Fibroblast of skin of left biceps (primary cell): ENCODE data around the gene NFS1.

Experiments used
- DNase-seq, 2 experiments: peaks; one replicate each; pipeline ENCODE4 v3.0.0-alpha.2; 2013; ENCODE audit warnings: low read depth in 2 of 2

Gene NFS1

GRCh38 chr20:35643045-35643444, 56.1 kb downstream of the NFS1 start:
- DNase-seq: no peak

DNA sequence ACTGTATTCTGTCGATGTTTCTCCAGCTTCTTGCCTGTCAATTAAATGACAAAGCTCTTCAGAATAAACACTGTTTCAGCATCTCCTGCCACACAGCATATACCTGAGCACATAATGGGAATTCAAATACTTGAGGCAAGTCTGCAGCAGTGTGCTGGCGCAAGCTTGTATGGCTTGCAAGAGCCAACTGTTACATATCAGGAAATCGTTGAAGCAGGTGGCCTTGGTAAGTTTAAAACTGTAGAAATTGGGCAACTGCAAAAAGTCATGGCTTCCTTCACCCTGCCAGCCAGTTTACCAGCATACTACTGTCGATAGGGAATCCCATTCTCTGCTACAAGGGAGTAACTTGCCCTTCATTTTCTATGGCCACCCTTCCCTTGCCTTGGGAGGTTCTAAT, 57.4 kb downstream of the NFS1 start:
- DNase-seq: no peak

DNA sequence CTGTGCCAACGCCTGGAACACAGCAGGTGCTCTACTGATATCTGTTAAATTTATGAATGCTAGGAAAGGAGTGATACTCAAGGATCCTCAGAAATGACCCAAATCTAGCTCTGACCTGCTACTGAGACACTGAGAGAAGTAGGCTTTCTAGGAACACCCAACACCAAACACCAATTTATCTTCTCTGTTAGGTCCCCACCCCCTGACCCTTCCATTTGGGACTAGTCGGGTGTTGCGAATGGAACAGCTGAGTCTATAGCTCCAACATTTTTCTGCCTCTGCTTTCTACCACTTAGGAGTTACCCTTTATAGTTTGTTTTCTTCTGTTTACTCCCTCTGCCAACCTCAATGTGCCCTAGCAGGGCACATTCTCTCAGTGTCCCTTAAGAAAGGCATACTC, 58.4 kb downstream of the NFS1 start:
- no peak for DNase-seq

DNA sequence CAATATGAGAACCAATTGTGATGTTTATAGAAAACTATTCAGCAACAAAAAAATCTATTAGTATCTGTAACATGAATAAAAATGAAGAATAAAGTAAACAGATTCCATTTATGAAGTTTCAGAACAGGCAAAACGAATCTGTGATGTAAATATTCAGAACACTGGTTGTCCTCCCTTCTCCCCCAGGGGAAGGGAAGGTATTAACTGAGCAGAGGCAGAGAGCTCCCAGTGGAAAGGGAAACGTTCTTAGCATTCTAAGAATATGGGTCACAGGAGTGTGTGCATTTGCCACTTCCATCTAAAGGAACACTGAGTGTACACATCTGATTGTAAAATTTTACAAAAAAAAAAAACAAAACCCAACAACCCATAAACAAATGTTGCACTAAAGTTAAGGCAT, 60.4 kb downstream of the NFS1 start:
- DNase-seq: no peak

DNA sequence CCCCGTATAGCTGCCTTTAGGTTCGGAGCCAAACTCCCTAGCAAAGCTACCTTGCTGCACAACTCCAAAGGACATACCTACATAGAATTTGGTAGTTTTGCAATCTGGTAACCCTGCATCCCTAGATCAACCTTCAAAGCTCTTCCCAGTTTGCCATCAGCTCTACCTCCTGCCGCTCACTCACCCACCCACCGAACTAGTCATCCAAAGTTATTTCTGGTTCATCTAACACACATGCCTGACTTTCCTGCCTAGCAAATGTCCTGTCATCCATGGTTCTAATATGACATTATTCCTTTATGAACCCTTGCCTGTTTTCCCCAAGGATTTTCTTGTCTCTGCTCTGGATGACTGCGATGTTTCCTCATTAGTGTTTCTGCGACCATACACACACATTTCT, 61.9 kb downstream of the NFS1 start:
- DNase-seq: no peak

DNA sequence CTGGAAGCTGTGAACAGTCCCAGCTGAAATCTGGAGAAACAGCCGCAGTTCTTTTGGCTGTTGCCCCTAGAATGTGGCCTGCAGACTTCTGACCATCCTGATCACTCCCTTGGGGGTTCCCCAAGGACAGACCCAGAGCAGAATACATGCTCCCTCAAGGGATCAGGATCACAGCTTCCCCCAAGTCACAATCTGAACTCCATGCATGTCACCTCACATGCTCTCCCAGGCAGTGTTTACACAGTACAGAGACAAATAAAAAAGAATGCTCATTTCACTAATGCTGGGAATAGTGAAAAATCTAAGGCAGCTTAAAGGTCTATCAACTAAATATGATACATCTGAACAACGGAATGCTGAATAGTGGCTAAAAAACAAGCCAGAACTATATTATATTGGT, 63.1 kb downstream of the NFS1 start:
- DNase-seq: no peak

DNA sequence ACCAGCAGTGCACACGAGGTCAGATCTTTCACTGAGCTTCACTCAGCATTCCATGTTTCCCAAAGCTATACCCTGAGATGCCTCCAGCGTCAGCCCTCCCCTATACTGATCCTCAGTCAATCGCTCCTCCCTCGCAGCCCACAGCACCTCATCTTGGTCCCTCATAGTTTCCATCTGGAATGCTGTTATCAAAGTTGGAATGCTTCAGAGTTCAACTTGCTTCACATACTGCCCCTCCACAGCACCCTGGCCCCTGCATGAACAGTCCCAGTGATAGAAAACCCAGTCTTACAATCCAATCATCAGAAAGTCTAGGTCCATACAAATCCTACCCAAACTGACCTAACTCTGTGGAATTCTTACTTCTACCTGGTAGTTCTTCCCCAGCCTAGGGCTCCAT, 63.5 kb downstream of the NFS1 start:
- DNase-seq: no peak

GRCh38 chr20:35632539-35633115, 66.5 kb downstream of the NFS1 start:
- no peak for DNase-seq

- no peak for DNase-seq
Observed at GRCh38 chr20:35630636-35631035, 68.5 kb downstream of the NFS1 start.

GRCh38 chr20:35629427-35630145, 69.6 kb downstream of the NFS1 start:
- no peak for DNase-seq

DNA sequence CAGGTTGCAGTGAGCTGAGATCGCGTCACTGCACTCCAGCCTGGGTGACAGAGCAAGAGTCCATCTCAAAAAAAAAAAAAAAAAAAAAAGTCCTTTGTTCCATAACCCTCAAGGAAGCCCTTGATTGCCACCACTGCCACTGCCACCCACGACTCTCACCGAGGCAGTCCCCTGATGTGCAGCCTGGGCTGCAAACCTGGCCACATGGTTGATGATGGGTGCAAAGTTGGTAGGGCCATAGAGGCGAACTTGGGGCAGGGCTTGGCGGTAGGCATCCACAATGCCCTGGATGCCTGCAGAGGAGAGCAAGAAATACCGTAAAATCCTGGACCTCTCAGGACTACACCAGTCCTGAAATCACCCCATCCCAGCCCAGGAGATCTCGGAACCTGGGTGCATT, 72.0 kb downstream of the NFS1 start:
- DNase-seq: no peak

DNA sequence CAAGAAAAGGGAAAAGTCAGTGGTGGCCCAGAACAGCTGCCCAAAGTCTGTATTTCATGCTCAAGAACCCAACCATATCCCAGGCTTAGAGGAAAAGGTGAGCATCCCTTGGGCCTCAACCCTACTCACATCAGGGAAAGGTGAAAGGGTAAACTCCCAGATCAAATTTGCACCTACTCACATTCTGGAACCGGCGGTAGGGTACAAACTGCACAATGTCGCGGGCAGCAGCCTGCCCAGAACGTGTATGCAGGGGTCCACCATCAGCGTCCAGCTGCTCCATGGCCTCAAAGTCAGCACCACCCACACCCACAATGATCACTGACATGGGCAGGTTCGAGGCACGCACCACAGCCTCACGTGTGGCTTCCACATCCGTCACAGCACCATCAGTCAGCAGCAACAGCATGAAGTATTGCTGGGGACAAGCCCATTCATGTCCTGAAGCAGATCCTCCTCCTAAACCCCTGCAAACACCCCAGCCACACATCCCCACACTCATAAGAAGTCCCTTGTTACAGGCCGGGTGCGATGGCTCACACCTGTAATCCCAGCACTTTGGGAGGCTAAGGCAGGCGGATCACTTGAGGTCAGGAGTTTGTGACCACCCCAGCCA, 72.7 kb downstream of the NFS1 start:
- DNase-seq: no peak

DNA sequence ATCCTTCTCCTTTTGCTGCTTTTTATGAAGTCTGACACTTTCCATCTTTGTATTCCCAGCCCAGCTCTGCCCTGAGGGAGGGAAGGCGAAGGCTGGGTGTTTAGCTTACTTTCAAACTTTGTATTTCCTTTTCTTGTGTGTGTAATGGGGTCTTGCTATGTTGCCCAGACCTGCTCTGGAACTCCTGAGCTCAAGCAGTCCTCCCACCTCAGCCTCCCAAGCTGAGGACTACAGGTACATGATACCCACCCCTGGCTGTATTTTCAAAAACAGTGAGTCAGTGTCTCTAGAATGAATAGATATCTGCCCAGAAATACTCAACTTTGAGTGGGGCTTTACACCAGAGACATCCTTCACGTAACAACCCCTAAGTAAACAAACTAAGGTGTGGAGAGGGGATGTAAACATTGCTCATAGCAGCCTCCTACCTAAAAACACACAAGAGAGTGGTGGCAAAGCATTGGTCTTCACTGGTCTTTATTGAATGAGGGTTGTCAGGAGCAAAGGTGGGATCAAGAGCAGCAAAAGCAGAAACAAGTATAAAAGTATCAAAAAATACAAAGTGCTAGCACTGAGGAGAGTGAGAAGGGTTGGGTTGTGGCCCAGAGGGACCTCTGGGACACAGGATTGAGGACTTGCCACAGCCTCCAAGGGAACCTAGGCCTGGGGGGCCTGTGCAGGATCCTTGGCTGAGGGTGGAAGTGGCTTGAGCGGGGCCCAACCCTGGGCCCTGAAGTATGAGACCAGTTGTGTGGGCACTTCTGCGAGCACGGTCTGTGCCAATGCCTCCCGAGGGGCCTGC, 73.4 kb downstream of the NFS1 start:
- DNase-seq: no peak

GRCh38 chr20:35621560-35621946, 77.6 kb downstream of the NFS1 start:
- DNase-seq: no peak

- no peak for DNase-seq
Observed at GRCh38 chr20:35620818-35621559, 78.2 kb downstream of the NFS1 start.

- DNase-seq: peak in 1 of 2 experiments; percentile 46
Observed at GRCh38 chr20:35619196-35620095, 79.7 kb downstream of the NFS1 start.

GRCh38 chr20:35618263-35619131, 80.7 kb downstream of the NFS1 start:
- no peak for DNase-seq
